ENCODE results near the gene CCDC149. TPM values are rescaled to one million over a fixed set of nuclear protein-coding genes. Genes with fewer than 3 reads are reported as not detected.

CCDC149 gene
- total RNA-seq, 1 donor from 2014 or later, result 20.6 TPM

- H3K4me1 Mint-ChIP-seq (ENCODE audit: unreplicated experiment), result peaks cover 33% of the 10 kb centered on the region
- H3K9me3 Mint-ChIP-seq (ENCODE audit: unreplicated experiment), result no peaks in the 10 kb centered on the region
- no peak for TF ChIP-seq CTCF (IDR thresholded peaks at IDR 0.05)
- no peaks in the 10 kb centered on the region for H3K36me3 Mint-ChIP-seq (ENCODE audit: unreplicated experiment)
- DNase-seq (ENCODE audit: extremely low spot score, unreplicated experiment), result no peak
- H3K27ac Mint-ChIP-seq (ENCODE audit: unreplicated experiment), result no peak overlapping the region
- H3K4me3 Mint-ChIP-seq (ENCODE audit: unreplicated experiment), result no peak overlapping the region
- H3K27me3 Mint-ChIP-seq (ENCODE audit: unreplicated experiment), result peaks cover 4% of the 10 kb centered on the region
Observed at GRCh38 chr4:24799196-24799543, 113.7 kb downstream of the CCDC149 start.

GRCh38 chr4:24798036-24798610 is 114.7 kb downstream of the CCDC149 start:
- no peak for TF ChIP-seq CTCF (IDR thresholded peaks at IDR 0.05)
- no peak overlapping the region for H3K4me3 Mint-ChIP-seq (ENCODE audit: unreplicated experiment)
- H3K36me3 Mint-ChIP-seq (ENCODE audit: unreplicated experiment), result no peaks in the 10 kb centered on the region
- H3K9me3 Mint-ChIP-seq (ENCODE audit: unreplicated experiment), result no peaks in the 10 kb centered on the region
- H3K27me3 Mint-ChIP-seq (ENCODE audit: unreplicated experiment), result peaks cover 4% of the 10 kb centered on the region
- no peak overlapping the region for H3K27ac Mint-ChIP-seq (ENCODE audit: unreplicated experiment)
- H3K4me1 Mint-ChIP-seq (ENCODE audit: unreplicated experiment), result peaks cover 36% of the 10 kb centered on the region
- peak; percentile 30 for DNase-seq (ENCODE audit: extremely low spot score, unreplicated experiment)

GRCh38 chr4:24796620-24797019 is 116.2 kb downstream of the CCDC149 start:
- H3K9me3 Mint-ChIP-seq (ENCODE audit: unreplicated experiment), result no peaks in the 10 kb centered on the region
- no peaks in the 10 kb centered on the region for H3K36me3 Mint-ChIP-seq (ENCODE audit: unreplicated experiment)
- DNase-seq (ENCODE audit: extremely low spot score, unreplicated experiment), result peak; percentile 25
- H3K27me3 Mint-ChIP-seq (ENCODE audit: unreplicated experiment), result peaks cover 4% of the 10 kb centered on the region
- no peak overlapping the region for H3K27ac Mint-ChIP-seq (ENCODE audit: unreplicated experiment)
- peaks cover 30% of the 10 kb centered on the region for H3K4me1 Mint-ChIP-seq (ENCODE audit: unreplicated experiment)
- no peak overlapping the region for H3K4me3 Mint-ChIP-seq (ENCODE audit: unreplicated experiment)
- TF ChIP-seq CTCF (IDR thresholded peaks at IDR 0.05), result no peak

- Mint-ChIP-seq H3K4me1 (ENCODE audit: unreplicated experiment) (peaks cover 26% of the 10 kb centered on the region), H3K4me3 (ENCODE audit: unreplicated experiment) (peak overlapping the region; percentile 57), H3K9me3 (ENCODE audit: unreplicated experiment) (no peaks in the 10 kb centered on the region), H3K27ac (ENCODE audit: unreplicated experiment) (peak overlapping the region; percentile 70), H3K27me3 (ENCODE audit: unreplicated experiment) (peaks cover 2% of the 10 kb centered on the region), H3K36me3 (ENCODE audit: unreplicated experiment) (no peaks in the 10 kb centered on the region)
- TF ChIP-seq CTCF (IDR thresholded peaks at IDR 0.05), result no peak
- peak; percentile 42 for DNase-seq (ENCODE audit: extremely low spot score, unreplicated experiment)
Observed at GRCh38 chr4:24795666-24796381, 117.0 kb downstream of the CCDC149 start.

GRCh38 chr4:24794916-24795665 is 117.8 kb downstream of the CCDC149 start, which contains the start of gene SOD3:
Gene SOD3 (plus strand): TSS chr4:24795573. CDS start chr4:24799522, 3,949 bp downstream.
- peak; percentile 81 for DNase-seq (ENCODE audit: extremely low spot score, unreplicated experiment)
- no peak for TF ChIP-seq CTCF (IDR thresholded peaks at IDR 0.05)
- H3K27ac Mint-ChIP-seq (ENCODE audit: unreplicated experiment), result peak within 1 kb of the TSS; percentile 70
- H3K27me3 Mint-ChIP-seq (ENCODE audit: unreplicated experiment), result no peaks in the 10 kb centered on the region
- H3K4me3 Mint-ChIP-seq (ENCODE audit: unreplicated experiment), result peak within 1 kb of the TSS; percentile 57
- peaks cover 20% of the 10 kb centered on the region for H3K4me1 Mint-ChIP-seq (ENCODE audit: unreplicated experiment)
- H3K9me3 Mint-ChIP-seq (ENCODE audit: unreplicated experiment), result no peaks in the 10 kb centered on the region
- H3K36me3 Mint-ChIP-seq (ENCODE audit: unreplicated experiment), result no peaks in the 10 kb centered on the region

Measured in osteocyte (in vitro differentiated cells).